Neural crest cell (in vitro differentiated cells): ENCODE measurements around the gene DNLZ. TPM values are rescaled to one million over a fixed set of nuclear protein-coding genes. Genes with fewer than 3 reads are reported as not detected.
"Not testable (repeated sequence)": the region's sequence is repeated elsewhere in the genome, so short reads cannot be mapped to it uniquely, and the experiment has no call there.

ENCODE experiments used
- DNase-seq: peaks from one replicate; pipeline ENCODE4 v3.0.0; 2021; ENCODE audit warnings: low read depth, mixed read lengths, low spot score
- H3K27ac Mint-ChIP-seq: one replicate; pipeline ENCODE4 v1.8.0; 2021; ENCODE audit warnings: mild to moderate bottlenecking, mixed read lengths; ENCODE audit not compliant: unreplicated experiment
- H3K27me3 Mint-ChIP-seq: 2 replicates; pipeline ENCODE4 v1.8.0; 2021; ENCODE audit warnings: low read depth, mild to moderate bottlenecking, mixed read lengths
- H3K36me3 Mint-ChIP-seq: 2 replicates; pipeline ENCODE4 v1.8.0; 2021; ENCODE audit warnings: low read depth, mild to moderate bottlenecking, mixed read lengths
- H3K4me1 Mint-ChIP-seq: 2 replicates; pipeline ENCODE4 v1.8.0; 2021; ENCODE audit warnings: mixed read lengths
- H3K4me3 Mint-ChIP-seq: one replicate; pipeline ENCODE4 v1.8.0; 2021; ENCODE audit warnings: mild to moderate bottlenecking, mixed read lengths
- H3K9me3 Mint-ChIP-seq: 2 replicates; pipeline ENCODE4 v1.8.0; 2021; ENCODE audit warnings: mixed read lengths
- total RNA-seq: library from RNA; stranded (reverse); gene quantifications from 2 replicates; pipeline ENCODE4 v1.2.1, GENCODE V29; 2021
- TF ChIP-seq, protein P1 (sequence below): fragments of 200-600 bp; sonication (generic); conservative IDR thresholded peaks from 2 replicates; pipeline ENCODE4 v1.5.0; 2021; ENCODE audit warnings: antibody characterized with exemption, mild to moderate bottlenecking

DNLZ gene
- total RNA-seq, 1 donor from 2014 or later: 21.3 TPM

DNA sequence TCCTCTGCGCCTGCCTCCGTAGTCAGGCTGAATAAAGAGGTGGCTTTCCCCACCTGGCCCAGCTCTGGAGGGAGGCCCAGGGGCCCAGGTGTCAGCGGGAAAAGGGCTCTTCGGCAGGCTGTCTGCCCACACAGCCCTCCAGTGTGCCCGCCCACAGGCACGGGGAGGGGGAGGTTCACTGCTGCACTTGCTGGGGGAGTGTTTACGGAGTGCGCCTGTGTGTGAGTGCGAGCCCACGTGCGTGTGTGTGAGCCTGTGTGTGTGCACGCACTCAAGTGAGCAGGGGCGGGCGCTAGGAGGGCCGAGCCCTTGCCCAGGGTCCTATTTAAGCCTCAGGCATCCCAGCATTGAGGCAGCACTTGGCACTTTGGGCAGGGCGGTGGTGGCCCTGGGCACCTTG lies 10.9 kb downstream of the DNLZ start:
- TF ChIP-seq, protein P1, sequence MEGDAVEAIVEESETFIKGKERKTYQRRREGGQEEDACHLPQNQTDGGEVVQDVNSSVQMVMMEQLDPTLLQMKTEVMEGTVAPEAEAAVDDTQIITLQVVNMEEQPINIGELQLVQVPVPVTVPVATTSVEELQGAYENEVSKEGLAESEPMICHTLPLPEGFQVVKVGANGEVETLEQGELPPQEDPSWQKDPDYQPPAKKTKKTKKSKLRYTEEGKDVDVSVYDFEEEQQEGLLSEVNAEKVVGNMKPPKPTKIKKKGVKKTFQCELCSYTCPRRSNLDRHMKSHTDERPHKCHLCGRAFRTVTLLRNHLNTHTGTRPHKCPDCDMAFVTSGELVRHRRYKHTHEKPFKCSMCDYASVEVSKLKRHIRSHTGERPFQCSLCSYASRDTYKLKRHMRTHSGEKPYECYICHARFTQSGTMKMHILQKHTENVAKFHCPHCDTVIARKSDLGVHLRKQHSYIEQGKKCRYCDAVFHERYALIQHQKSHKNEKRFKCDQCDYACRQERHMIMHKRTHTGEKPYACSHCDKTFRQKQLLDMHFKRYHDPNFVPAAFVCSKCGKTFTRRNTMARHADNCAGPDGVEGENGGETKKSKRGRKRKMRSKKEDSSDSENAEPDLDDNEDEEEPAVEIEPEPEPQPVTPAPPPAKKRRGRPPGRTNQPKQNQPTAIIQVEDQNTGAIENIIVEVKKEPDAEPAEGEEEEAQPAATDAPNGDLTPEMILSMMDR: no peak
- no peaks in the 10 kb centered on the region for H3K4me1 Mint-ChIP-seq

DNA sequence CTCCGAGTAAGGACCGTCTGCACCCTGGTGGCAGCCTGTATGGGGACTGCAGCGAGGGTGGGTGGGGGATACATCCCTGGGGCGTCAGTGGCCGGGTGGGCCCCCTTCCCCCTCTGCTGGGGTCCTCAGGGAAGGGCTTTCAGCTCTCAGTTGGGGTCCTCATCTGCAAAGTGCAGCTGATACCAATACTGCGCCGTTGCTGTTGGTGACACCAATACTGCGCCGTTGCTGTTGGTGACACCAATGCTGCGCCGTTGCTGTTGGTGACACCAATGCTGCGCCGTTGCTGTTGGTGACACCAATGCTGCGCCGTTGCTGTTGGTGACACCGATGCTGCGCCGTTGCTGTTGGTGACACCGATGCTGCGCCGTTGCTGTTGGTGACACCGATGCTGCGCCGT lies 11.7 kb downstream of the DNLZ start:
- not testable (repeated sequence) for H3K4me1 Mint-ChIP-seq, H3K4me3 Mint-ChIP-seq, H3K36me3 Mint-ChIP-seq, H3K9me3 Mint-ChIP-seq, H3K27ac Mint-ChIP-seq, H3K27me3 Mint-ChIP-seq, DNase-seq

More for the DNA sequence above, 10.9 kb downstream of the DNLZ start:
- Mint-ChIP-seq H3K27me3 (no peaks in the 10 kb centered on the region), H3K9me3 (no peaks in the 10 kb centered on the region), H3K4me3 (no peak overlapping the region), H3K27ac (no peak overlapping the region), H3K36me3 (no peaks in the 10 kb centered on the region)
- no peak for DNase-seq

DNA sequence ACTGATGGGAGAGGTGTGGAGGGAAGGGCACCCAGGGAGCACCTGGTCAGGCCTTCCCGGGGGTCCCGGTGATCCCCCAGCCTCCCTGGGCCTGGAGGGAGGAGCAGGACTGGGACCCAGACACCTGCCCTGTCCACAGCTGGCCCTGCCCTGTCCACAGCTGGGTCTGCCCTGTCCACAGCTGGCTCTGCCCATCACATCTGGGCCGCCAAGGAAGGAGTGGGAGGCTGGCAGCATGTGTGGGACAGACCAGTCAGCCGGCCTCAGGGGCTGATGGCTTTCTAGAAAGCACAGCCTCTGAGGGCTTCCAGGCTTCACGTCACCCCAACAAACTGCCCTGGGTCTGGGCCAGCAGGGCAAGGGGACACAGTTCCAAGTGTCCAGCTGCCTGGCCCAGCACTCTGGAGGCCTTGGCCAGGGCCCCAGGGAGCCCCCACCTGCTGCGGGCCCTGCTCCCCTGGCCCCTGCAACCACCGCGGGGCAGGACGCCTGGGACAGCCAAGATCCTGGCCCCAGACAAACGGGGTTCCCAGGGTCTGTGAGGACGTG lies 12.2 kb downstream of the DNLZ start:
- TF ChIP-seq, protein P1: no peak
- H3K27ac Mint-ChIP-seq: no peak overlapping the region
- H3K27me3 Mint-ChIP-seq: no peaks in the 10 kb centered on the region
- H3K4me3 Mint-ChIP-seq: no peak overlapping the region
- H3K36me3 Mint-ChIP-seq: no peaks in the 10 kb centered on the region
- H3K4me1 Mint-ChIP-seq: no peaks in the 10 kb centered on the region
- no peaks in the 10 kb centered on the region for H3K9me3 Mint-ChIP-seq
- DNase-seq: no peak

DNA sequence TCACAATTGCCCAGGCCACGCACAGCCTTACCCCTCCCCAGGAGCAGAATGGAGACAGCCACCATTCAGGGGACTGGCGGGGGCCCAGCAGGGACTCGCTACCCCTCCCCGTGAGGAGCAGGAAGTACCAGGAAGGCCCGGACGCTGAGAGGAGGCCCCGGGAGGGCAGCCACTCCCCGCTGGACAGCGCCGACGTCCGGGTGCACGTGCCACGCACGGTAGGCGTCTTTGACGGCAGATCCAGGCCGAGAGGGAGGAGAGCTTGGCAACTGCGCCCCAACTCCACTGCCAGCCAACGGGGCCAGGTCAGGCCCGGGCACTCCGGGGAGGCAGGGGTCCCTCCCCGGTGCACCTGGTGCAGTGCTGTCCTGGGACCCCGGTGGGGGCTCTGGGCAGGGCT lies 14.0 kb downstream of the DNLZ start:
- peaks cover 9% of the 10 kb centered on the region for H3K4me1 Mint-ChIP-seq
- no peaks in the 10 kb centered on the region for H3K36me3 Mint-ChIP-seq
- H3K27me3 Mint-ChIP-seq: peaks cover under 1% of the 10 kb centered on the region
- no peak for DNase-seq
- no peaks in the 10 kb centered on the region for H3K9me3 Mint-ChIP-seq
- H3K4me3 Mint-ChIP-seq: no peak overlapping the region
- TF ChIP-seq, protein P1: no peak
- H3K27ac Mint-ChIP-seq: no peak overlapping the region

DNA sequence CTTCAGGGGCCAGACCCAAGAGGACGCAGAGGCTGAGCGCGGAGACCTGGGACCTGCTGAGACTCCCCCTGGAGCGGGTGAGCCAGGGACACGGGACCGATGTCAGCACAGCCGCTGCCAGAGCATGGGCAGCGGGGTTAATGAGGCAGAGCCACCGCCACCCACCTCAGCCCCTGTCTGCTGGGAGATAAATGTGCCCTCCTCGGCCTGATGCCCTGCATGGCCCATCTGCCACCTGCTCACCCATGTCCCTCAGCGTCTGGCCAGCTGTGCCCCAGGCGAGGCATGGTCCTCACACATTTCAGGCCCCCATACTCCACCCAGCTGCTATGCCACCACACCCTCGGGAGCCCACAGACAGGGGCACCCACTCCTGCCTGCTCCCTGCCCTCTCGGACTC lies 14.9 kb downstream of the DNLZ start:
- H3K36me3 Mint-ChIP-seq: no peaks in the 10 kb centered on the region
- peaks cover 3% of the 10 kb centered on the region for H3K27me3 Mint-ChIP-seq
- H3K4me3 Mint-ChIP-seq: peak overlapping the region; percentile 41
- TF ChIP-seq, protein P1: no peak
- DNase-seq: no peak
- H3K27ac Mint-ChIP-seq: no peak overlapping the region
- H3K9me3 Mint-ChIP-seq: no peaks in the 10 kb centered on the region
- H3K4me1 Mint-ChIP-seq: peaks cover 12% of the 10 kb centered on the region

DNA sequence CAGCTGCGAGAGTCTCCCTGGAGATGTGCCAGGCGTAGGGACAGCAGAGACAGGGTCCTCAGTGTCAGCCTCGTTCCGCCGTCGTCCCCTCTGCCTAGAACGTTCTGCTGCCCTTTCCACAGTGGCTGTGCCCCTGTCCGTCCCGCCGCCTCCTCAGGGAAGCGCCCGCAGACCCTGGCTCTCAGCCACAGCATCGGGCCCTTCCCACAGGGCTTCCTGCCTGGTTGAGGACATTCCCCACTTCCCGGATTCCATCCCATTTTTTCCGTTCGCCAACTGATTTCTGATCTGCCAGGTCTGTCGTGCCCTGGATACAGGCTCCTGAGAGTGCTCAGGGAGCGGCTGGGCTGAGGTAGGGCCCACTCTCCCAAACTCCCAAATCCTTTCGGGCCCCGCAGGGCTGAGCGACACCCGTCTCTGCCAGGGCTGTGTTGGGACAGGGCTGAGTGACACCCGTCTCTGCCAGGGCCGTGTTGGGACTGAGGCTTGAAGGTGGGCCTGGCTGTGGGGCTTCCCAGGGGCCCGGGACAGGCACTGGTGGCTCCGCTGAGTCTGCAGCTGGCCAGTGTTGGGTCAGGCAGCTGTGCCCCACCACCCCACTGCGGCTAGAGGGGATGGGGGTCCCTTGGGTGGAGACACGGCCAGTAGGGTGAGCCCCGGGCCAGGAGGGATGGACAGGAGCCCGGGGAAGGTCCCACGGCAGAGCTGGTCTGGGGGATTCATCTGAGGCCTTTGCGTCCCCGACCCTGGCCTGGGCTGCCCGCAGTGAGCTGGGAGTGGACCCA lies 15.9 kb downstream of the DNLZ start:
- no peak for DNase-seq
- Mint-ChIP-seq H3K9me3 (no peaks in the 10 kb centered on the region), H3K4me1 (peaks cover 19% of the 10 kb centered on the region), H3K27me3 (peaks cover 5% of the 10 kb centered on the region), H3K4me3 (peak overlapping the region; percentile 47), H3K36me3 (no peaks in the 10 kb centered on the region), H3K27ac (no peak overlapping the region)
- TF ChIP-seq, protein P1: no peak
